ENCODE results near the gene FBN1. TPM values are rescaled to one million over a fixed set of nuclear protein-coding genes. Genes with fewer than 3 reads are reported as not detected.

Gene FBN1
- polyA plus RNA-seq, 2 of the 4 experiments (the other 2 are of a cell fraction) = 6.3 to 9.4 TPM

- Histone ChIP-seq H3K27ac (no peak overlapping the region), H3K4me3 (no peak overlapping the region), H3K4me1 (peaks cover 10% of the 10 kb centered on the region; the same call in 2 of the 3 replicates), H3K4me2 (no peak overlapping the region), H3K9me3 (no peaks in the 10 kb centered on the region)
- ChIA-PET CTCF (interaction anchor here (0.6 to 1.1 kb wide), 5 partner anchors 10 to 1896 kb away, joined by 3 read pairs; partner anchors contain the start of gene SHC4), POLR2A (no interaction called here)
- ATAC-seq = no peak
- TF ChIP-seq TP53 (CRISPR knock-in tag; IDR thresholded peaks at IDR 0.05) (no peak), CHD2 (IDR thresholded peaks at IDR 0.05; ENCODE audit: low read length, partially characterized antibody) (no peak), ATOH8 (CRISPR knock-in tag; IDR thresholded peaks at IDR 0.05; ENCODE audit: low read depth) (no peak), RARB (CRISPR knock-in tag; IDR thresholded peaks at IDR 0.05) (no peak), E2F6 (IDR thresholded peaks at IDR 0.05; ENCODE audit: borderline replicate concordance, low read depth) (no peak), EP300 (IDR thresholded peaks at IDR 0.05) (no peak), SREBF2 (IDR thresholded peaks at IDR 0.05) (no peak), HOXB5 (CRISPR knock-in tag; IDR thresholded peaks at IDR 0.05) (no peak), ZFP36 (IDR thresholded peaks at IDR 0.05; ENCODE audit: borderline replicate concordance, partially characterized antibody) (no peak), POLR2AphosphoS2 (conservative IDR thresholded peaks at IDR 0.05; ENCODE audit: low read length) (no peak), MYC (IDR thresholded peaks at IDR 0.05; ENCODE audit: borderline replicate concordance, low read length) (no peak), PHF8 (IDR thresholded peaks at IDR 0.05; ENCODE audit: borderline replicate concordance, low read depth) (no peak)
- 35% methylated on average over 2 of the region's 2 CpGs for WGBS (ENCODE audit: missing lambda C conversion rate)
- FAIRE-seq = no peak
- DNase-seq (ENCODE audit: low read depth in 1 of 2, low spot score in 1 of 2) = no peak
These were observed 283.8 kb downstream of the FBN1 start for GRCh38 chr15:48361685-48362084.

- Histone ChIP-seq H3K9me3 (no peaks in the 10 kb centered on the region), H3K4me2 (no peak overlapping the region), H3K4me1 (peaks cover 10% of the 10 kb centered on the region; the same call in 2 of the 3 replicates), H3K27ac (no peak overlapping the region), H3K4me3 (no peak overlapping the region)
- ATAC-seq (peak in 1 of 2 experiments; percentile 57; a peak in 1 of 6 replicates), FAIRE-seq (no peak), DNase-seq (ENCODE audit: low read depth in 1 of 2, low spot score in 1 of 2) (peak in 1 of 2 experiments; percentile 41)
- TF ChIP-seq CBX2 (IDR thresholded peaks at IDR 0.05; ENCODE audit: borderline replicate concordance, low read depth) (no peak), MAZ (IDR thresholded peaks at IDR 0.05; ENCODE audit: borderline replicate concordance, low read depth, low read length) (no peak), NR3C1 (IDR thresholded peaks at IDR 0.05) (no peak), ZNF302 (CRISPR knock-in tag; IDR thresholded peaks at IDR 0.05) (no peak), NFE2L2 (conservative IDR thresholded peaks at IDR 0.05; ENCODE audit: low read length) (no peak), CTCF (IDR thresholded peaks at IDR 0.05) (no peak), PHF8 (IDR thresholded peaks at IDR 0.05; ENCODE audit: borderline replicate concordance, low read depth) (no peak), RNF2 (IDR thresholded peaks at IDR 0.05; ENCODE audit: borderline replicate concordance, low read depth) (no peak), ZSCAN20 (CRISPR knock-in tag; IDR thresholded peaks at IDR 0.05) (no peak), E2F6 (IDR thresholded peaks at IDR 0.05; ENCODE audit: borderline replicate concordance, low read depth) (no peak), RCOR1 (IDR thresholded peaks at IDR 0.05; ENCODE audit: low read depth, low read length) (no peak), JUN (IDR thresholded peaks at IDR 0.05) (no peak), POLR2A (IDR thresholded peaks at IDR 0.05; ENCODE audit: low read length) (no peak)
- TF ChIP-seq, protein P1, sequence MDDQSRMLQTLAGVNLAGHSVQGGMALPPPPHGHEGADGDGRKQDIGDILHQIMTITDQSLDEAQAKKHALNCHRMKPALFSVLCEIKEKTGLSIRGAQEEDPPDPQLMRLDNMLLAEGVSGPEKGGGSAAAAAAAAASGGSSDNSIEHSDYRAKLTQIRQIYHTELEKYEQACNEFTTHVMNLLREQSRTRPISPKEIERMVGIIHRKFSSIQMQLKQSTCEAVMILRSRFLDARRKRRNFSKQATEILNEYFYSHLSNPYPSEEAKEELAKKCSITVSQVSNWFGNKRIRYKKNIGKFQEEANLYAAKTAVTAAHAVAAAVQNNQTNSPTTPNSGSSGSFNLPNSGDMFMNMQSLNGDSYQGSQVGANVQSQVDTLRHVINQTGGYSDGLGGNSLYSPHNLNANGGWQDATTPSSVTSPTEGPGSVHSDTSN (IDR thresholded peaks at IDR 0.05) = no peak
- ChIA-PET POLR2A (no interaction called here), CTCF (no interaction called here)
- 85% methylated on average over 2 of the region's 2 CpGs for WGBS (ENCODE audit: missing lambda C conversion rate)
These were observed 284.7 kb downstream of the FBN1 start for GRCh38 chr15:48360841-48361240.

Other genes with a start within 250 kb of the FBN1 start
- gene CEP152, start 165.4 kb upstream of the FBN1 start, polyA plus RNA-seq (2011; rRNA removed) = 3.9 and 4.5 TPM in 2 replicates
- gene CEP152, start 165.4 kb upstream of the FBN1 start, polyA plus RNA-seq (2017; fragmentation: RNase III; extraction: RNeasy Plus Mini Kit Qiagen cat#74134 plus additional on column Dnase treatment) = 4.3 to 9.5 TPM (median 8.2 TPM) in 3 replicates
- 80.2 and 125 TPM in 2 replicates for gene EID1, start 232.4 kb upstream of the FBN1 start, polyA plus RNA-seq (2011; rRNA removed)
- gene EID1, start 232.4 kb upstream of the FBN1 start, polyA plus RNA-seq (2017; fragmentation: RNase III; extraction: RNeasy Plus Mini Kit Qiagen cat#74134 plus additional on column Dnase treatment) = 173 to 182 TPM (median 180 TPM) in 3 replicates